GM10847 (cell line): Measurements from ENCODE around the gene ZNF219.

Experiments used
- POLR2A ChIP-seq: IDR thresholded peaks from 2 replicates; pipeline ENCODE4 v1.6.1; 2011; ENCODE audit not compliant: insufficient read length; ENCODE audit errors: extremely low read depth

ZNF219 gene

DNA sequence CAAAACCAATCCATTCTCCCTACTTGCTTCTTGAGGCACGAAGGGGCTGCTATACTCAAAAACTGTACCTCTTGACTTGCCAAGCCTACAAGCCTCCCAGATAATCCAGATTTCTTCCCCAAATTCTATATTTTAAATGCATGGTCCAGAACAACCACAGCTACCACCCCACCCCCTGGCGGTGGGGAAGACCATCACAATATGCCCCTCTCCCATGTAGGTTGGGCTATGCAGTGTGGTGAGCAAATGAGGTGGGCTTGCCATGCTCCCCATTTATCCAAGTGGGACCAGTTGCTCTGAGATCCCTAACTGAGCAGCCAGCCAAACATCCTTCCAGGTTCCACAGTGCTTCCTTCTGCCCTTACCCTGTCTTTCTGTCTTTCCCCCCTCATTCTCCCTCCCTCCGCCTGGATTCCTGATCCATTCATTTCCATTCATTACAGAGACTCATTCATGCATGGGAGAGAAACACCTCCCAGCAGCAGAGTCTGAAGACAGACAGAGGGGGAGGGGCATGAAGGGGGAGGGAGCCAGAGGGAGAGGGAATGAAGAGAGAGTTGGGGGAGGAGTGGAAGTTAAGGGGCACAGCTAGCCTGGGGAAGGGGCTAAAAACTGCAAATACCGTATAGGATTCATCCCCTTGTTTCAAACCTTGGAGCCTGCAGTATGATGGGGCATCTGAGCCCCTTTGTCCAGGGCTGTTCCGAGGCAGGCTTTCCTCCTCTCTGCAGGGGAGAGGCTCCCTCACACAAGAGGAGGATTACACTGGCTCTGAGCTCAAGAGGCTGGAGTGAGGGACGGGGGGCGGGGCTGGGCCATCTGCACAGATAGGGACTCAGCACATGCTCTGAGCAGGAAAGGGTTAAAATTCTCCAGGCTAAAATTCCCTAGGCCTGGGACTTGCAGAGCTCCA, 4.4 kb downstream of the ZNF219 start:
- TF ChIP-seq POLR2A, result no peak

DNA sequence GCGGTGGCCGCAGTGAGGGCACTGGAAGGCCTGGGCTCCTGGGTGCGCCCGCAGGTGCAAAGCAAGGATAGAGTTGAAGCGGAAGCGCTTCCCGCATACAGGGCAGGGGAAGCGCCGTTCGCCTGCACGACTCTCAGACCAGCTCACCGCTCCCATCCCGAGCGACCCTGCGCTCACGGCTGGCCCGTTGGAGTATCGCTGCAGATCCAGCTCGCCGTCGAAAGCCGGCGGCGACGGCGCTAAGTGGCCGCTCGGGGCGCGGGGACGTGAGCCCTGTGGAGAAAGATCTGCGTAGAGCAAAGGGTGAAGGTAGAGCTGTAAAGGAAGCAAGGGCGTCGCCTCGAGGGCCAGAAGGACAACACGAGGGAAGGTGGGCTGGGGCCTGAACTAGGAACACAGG, 5.4 kb downstream of the ZNF219 start:
- TF ChIP-seq POLR2A, result no peak

DNA sequence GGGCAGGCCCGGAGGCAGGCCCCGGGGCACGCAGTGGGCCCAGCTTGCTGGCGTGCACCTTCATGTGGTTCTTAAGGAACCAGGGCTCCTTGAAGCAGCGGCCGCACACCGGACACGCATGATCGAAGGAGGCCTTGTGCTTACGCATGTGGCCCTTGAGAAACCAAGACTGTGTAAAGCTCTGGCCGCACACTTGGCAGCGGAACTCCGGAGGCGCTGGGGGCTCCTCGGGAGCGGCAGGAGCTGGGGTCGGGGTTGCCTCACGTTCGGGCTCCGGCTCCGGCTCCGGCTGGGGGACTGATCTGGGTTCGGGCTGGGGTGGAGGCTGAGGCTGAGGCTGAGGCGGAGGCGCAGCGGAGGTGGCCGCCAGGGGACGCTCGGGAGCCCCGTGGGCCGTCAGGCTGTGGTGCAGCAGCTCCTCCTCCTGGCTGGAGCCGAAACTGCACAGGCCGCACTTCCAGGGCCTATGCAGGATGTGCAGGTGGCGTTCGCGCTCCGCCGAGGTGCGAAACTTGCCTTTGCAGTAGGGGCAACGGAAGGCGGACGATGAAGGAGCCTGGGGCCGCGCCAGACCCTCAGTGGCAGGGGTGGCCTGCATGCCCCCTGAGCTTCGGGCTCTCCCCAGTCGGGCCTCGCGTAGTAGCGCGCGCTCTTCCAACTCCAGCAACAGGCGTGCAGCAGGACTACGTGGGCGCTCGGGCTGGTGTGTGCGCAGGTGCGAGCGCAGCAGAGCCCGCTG, 6.0 kb downstream of the ZNF219 start:
- no peak for TF ChIP-seq POLR2A

DNA sequence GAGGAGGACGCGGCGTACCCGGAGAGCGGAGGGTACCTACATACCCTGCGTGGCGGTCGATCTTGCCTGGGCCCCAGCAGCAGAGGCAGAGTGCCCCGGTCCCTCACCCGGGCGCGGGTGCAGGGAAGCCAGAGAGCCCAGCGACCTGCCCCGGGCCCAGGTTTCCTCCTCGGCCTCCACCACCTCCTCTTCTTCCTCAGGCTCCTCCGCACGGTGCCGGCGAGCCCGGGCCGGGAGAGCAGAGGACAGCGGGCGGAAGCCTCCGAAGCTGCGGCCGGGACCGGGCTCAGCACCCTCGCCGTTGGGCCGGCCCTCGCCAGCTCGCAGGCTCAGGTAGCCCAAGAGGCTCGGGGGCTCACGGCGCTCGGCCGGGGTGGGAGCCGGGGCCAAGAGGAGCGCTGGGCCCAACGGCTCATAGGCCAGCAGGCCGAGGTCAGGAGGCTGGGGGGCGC, 6.6 kb downstream of the ZNF219 start:
- no peak for TF ChIP-seq POLR2A

DNA sequence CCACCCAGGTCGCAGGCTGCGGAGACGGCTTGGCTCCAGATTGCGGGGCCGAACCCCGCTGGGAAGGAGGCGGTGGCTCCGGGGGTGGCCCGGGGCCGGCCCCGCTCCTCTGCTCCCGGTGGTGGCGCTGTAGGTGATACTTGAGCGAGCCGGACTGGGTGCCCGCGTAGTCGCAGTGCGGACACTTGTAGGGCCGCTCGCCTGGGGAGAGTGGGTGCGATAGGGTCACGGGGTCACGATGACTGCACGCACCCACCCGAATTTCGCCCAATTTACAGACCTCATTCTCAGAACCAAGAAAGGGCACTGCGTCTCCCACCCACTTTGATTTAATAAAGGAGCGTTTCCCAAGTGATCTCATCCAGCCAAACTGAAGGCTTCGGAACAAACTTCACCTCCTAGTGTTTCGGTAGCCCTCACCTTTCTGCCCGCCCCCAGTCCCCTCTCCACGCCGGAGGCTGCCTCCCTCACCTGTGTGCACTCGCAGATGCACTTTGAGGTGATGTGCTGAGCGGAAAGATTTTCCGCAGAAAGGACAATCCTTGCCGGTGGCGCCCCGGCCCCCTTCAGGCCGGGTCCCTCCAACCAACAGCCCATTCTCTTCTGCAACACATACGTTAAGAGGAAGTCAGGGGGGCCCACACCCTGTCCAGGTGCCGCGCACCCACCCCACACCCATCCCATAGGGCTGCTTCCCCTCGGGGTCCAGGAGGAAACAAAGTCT, 7.4 kb downstream of the ZNF219 start:
- no peak for TF ChIP-seq POLR2A

DNA sequence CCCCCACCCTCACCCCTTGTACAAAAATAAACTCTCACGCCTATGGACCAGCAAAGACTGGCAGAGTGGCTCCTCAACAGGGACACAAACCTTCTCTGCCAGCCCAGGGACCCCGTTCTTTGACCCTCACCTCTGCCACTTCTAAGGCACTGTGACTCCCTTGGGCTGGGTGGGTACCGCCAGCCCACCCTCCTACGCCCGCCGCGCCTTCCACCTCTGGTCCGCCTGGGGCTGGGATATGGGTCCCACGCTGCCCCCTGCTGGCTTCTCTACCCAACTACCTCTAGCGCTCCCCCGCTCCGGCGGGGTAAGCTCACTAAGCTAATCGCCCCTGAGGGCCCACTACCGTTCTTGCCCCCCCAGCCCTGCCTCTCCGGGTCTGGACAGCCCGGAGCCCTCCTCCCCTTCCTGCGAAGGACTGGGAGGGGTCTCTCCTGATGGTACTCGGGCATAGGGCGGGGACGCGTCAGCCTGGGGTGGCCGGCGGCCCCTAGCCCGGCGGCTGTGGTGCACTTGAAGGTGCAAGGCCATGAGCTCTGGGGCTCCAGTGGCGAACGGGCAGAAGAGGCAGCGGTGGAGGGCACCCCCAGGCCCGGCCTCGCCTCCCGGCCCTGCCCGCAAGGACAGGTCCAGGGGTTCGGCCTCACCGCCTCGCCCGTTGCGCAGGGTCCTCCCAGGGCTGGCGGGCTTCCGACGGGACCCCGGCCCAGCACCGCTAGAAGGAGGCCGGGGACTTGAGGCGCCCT, 8.1 kb downstream of the ZNF219 start:
- TF ChIP-seq POLR2A, result no peak

DNA sequence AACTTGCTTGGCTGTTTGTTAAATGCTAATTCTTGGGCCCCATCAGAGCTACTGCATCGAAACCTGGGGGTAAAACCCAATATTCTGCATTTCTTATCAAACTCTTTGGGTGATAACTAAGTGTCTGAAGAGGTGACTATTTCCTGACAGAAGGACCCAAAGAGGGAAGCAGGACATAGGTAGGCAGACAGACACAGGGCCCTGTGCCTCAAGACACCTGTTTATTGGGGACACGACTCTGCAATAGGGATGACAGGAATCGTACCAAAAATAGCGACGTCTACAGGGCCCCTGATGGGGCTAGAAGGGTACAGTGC, 8.6 kb downstream of the ZNF219 start:
- no peak for TF ChIP-seq POLR2A

DNA sequence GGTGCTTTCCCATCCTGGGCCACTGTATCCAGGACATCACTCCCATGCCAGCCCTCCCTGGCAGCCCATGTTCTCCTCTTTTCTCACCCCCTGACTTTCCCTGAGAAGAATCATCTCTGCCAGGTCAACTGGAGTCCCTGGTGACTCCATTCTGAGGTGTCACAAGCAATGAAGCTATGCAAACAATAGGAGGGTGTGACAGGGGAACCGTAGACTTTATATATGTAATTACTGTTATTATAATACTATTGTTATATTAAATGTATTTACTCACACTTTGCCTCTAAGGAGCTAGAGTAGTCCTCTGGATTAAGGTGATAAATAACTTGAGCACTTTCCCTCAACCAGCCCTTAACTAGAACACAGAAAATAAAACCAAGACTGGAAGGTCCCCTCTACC, 9.2 kb downstream of the ZNF219 start:
- TF ChIP-seq POLR2A, result no peak

DNA sequence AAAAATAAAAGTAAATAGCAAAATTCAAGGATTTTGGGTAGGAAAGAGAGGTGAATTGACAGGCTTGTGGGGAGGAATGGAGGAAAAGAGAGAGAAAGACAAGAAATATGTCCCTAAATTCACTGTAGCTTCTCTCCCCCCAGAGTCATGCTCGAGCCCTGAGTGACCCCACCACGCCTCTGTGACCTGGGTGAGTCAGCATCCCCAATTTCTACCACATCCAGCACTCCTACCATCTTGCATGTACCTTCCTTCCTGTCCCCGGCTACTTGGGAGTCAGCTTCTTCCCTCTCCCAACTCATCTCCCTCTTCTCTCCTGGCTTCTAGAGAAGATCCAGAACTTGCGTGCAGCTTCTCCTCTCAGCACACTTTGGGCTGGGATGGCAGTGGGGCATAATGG, 9.8 kb downstream of the ZNF219 start:
- TF ChIP-seq POLR2A, result no peak

DNA sequence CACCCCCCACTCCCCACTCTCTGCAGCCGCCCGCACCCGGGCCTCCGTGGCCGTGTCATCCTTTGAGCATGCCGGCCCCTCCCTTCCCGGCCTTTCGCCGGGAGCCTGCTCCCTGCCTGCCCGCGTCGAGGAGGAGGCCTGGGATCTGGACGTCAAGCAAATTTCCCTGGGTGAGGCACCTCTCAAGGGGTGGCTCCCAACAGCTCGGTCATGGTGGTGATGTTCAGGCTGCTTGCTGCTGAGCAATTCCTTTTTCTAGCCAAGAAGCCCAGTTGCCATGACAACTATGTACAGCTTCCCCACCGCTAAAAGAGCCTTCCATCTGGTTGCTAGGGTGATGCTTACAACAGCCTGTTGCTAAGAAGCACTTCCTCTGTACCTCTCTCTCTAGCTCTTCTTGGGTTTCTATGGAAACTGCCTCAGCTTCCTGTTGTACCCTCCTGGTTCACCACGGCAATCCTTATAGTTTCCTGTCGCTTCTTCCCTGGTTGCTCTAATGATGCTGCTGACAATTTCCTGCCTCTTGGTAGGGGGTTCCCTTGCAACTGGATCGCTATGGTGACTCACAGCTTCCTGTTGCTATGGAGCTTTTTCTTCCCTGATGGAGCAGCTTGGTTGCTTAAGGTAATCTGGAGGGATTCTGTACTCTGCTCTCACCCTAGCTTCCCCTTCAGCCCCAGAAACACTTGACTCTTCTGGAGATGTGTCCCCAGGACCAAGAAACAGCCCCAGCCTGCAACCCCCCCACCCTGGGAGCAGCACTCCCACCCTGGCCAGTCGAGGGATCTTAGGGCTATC, 11.0 kb downstream of the ZNF219 start:
- no peak for TF ChIP-seq POLR2A

DNA sequence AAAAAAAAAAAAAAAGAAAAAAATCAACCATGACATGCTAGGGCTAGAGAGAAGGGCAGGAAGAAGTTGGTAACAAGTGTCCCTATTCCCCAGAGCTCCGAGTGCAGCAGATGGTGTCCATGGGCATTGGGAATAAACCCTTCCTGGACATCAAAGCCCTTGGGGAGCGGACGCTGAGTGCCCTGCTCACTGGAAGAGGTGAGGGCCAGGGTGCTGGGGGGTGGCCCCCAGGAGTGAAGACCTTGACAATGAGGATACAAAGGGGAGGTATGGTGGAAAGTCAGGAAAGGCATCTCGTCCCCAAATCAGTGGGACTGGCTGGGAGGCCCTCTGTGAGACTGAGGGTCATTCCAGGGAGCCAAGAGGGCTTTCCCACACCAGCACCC, 11.6 kb downstream of the ZNF219 start:
- TF ChIP-seq POLR2A, result no peak

DNA sequence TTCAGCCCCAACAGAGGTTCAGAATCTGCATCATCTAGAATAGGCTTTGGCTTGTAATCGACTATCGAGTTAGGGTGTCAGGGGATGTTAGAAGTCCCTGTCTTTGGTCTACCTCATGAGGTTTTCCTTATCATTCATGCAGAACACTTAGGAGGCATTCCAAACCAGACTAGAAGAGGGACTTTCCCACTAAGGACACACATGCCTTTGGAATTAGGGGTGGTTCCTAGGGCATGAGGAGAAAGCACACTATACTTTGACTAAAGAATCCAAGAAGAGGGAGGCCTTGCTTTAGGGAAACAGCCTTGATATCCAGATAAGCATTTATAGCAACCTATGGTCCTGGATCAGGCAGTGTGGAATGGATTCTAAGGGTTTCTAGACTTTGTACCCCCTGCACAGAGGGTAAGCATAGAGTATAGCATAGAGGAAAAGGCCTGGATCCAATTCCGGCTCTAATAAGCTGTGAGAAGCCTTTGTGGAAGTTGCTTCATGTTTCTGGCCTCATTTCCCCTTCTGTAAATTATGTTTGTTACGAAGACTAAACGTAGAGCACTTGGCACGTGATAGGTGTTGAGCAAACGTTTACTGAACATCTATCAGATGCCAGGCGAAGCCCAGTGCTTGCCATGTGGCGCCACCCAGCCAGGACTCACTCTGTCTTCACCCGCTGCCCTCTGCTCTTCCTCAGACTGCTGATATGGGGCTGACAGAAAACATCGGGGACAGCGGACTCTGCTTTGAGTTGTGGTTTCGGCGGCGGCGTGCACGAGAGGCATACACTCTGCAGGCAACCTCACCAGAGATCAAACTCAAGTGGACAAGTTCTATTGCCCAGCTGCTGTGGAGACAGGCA, 13.2 kb downstream of the ZNF219 start:
- no peak for TF ChIP-seq POLR2A

DNA sequence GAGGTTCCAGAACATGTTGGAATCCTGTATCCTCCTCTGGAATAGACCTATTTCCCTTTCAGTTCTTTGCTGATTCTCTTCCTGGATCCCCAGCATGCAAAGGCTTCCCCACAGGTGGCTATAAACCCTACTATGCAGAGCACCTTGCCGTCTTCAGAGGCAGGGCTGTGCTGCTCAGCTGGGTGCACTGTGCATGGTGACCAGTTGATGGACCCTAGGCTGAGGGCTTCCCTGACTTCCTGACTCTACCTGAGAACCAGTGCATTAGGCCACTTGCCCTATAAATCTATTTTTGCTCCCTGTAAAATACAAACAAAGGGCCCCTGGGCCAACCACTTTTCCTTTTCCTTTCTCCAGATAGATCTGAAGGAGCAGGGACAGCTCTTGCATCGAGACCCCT, 14.1 kb downstream of the ZNF219 start:
- TF ChIP-seq POLR2A, result no peak

DNA sequence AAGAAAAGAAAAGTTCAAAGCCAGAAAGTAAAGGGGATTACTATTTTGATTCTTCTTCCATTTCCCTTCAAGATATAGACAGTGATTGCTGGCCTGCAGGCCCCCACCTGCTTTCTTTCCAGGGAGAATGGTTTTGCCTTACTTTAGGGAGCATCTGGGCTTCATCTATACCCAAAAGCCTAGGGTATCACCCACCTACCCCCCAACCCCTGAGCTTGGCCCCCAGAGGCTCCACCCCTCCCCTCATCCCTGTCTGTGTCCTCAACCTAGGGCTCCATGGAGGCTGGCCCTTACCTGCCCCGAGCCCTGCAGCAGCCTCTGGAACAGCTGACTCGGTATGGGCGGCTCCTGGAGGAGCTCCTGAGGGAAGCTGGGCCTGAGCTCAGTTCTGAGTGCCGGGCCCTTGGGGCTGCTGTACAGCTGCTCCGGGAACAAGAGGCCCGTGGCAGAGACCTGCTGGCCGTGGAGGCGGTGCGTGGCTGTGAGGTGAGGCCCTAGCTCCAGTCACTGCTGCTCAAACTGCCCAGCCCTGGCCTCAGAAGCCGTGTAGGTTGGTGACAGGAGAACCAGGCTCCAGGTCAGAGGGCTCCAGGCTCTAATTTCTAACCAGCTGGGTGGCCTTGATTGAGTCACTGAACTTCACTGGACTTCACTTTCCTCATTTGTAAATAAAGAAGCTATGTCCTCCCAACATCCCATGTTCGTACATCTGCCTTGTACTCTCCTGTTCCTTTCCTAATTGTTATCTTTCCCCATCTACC, 14.7 kb downstream of the ZNF219 start:
- TF ChIP-seq POLR2A, result no peak
